Stimulated activated CD8-positive, alpha-beta memory T cell treated with anti-CD3 and anti-CD28 coated beads, Interleukin-15, amount 100 ng/mL, for 1 hour (primary cell): Measurements from ENCODE around the gene BICD1.

Experiments used
- DNase-seq: peaks from one replicate; pipeline ENCODE4 v3.0.0-alpha.2; 2020; ENCODE audit warnings: low read depth

BICD1 gene

GRCh38 chr12:32344047-32344446 is 237.4 kb downstream of the BICD1 start:
- DNase-seq = no peak

GRCh38 chr12:32353540-32353939 is 246.9 kb downstream of the BICD1 start:
- no peak for DNase-seq

GRCh38 chr12:32357601-32358249 is 251.1 kb downstream of the BICD1 start:
- no peak for DNase-seq

DNA sequence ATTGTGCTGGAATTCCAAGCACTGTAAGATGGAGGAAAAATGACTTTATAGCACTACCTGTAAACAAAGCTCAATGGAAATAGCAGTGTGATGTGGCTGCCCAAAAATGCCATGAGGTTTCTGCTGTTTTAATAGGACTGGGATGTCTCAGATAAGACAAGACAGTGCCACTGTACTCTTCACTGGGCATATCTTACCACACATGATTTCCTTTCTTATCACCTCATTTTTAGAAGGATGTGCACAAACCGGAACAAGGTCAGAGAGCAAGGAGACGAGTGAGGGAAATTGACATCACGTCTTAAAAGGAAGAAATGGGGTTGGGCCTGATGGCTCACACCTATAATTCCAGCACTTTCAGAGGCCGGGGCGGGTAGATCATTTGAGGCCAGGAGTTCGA is 254.3 kb downstream of the BICD1 start:
- DNase-seq = no peak

- no peak for DNase-seq
These were observed 256.2 kb downstream of the BICD1 start for GRCh38 chr12:32362892-32363291.

DNA sequence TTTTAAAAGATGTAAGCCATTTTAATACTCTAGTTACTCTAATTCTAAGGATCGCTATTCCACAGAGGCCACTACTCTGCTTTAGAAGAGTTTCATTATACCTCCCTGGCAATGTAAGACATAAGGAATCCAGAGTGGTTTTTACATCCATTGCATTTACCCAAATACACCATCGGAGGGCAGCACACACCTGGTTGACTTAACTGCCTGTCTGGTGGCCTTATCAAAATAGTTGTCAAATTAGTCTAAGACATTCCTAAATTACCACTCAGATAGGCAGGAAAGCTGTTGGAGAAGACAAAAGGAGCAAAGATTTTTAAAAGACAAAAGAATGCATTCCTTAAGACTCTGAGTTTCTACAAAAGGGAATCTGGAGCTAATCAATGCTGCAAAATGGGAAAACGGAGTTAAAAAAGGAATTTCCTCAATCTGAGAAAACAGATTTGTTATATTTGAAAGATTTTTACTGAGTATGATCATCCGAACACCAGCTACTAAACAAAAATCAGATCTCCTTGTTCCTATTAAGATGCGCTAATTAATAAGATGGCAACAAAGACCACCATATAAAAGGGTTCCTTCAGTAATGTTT is 258.9 kb downstream of the BICD1 start:
- DNase-seq = no peak

DNA sequence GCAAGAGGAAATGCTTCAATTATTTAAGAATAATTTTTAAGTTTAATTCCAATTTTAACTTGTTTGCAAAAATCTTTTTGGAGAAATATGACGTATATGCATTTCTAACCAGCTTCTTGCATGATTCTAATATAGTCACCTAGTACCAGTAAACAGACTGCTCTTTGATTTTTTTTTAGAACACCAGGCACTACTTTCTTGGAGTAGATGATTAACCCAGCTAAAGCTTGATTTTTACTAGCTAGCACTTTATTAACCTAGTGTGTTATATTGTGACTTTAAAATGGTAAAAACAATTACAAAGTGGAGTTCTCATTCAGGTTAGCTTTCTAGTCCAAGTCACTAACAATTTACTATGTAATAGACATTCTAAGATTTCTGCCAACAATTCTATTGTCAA is 260.1 kb downstream of the BICD1 start:
- no peak for DNase-seq

DNA sequence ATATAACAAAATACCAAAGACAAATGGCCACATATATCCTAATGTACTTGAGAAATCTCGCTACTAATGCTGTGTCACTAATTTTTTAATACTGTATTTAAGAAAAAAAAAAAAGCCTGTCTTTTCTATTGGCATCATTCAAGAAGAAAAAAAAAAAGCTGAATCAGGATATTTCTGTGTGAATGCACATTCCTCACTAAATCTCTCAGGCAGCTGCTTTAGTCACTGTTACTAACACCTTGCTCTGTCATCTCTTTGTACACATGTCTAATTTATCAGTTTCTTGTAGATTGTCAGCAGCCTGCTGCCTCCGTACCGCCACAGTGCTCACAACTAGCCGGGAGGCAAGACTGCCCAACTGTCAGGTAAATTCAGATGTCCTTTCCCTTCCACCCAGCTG is 260.7 kb downstream of the BICD1 start:
- DNase-seq = no peak

DNA sequence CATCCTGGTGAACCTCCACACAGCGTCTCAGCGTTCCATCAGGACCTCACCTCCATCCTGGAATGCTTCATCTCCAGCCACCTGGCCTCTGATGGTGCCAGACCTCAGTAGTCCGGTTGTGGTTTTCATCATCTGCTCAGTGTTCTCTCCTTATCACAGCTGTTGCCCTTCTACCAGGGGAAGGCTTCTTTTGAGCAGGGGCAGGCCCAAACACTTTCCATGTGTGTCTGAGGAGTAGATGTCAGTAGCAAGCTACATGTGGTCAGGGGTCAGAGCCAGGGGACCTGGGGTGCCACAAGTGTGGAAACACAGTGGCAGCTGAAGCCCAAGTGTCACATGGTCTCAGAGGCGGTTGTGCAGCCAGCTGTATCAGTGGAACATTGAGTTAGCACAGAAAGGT is 262.6 kb downstream of the BICD1 start:
- no peak for DNase-seq

DNA sequence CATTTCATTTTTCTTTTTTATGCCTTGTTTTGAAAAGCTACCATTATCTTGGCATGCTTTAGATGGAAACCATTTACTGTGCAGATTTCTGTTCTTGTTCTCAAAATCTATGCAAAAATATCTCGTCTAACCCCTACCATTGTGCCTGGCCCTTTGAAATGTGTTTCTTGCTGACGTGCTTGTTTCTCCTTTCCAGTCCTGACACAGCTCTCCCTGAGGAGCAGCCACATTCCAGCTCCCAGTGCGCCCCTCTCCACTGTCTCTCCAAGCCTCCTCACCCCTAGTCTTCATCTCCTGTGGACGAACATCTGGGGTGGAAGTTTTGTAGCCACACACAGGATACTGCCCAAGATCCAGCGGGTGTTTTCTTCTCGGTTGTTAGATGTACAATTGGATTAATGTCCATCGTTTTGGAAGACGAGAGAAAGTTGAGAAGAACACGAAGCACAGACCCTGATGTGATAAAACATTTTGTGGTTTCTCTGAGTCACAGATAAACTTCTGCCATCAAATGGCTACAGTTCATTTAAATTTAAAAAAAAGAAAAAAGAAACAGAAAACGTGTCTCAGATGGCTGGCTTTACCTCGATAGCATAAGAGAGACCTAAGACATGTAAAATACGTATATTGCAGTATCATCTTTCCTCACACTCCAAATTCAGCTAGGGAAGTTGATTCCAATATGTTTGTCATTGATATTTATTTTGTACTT is 270.9 kb downstream of the BICD1 start:
- no peak for DNase-seq

DNA sequence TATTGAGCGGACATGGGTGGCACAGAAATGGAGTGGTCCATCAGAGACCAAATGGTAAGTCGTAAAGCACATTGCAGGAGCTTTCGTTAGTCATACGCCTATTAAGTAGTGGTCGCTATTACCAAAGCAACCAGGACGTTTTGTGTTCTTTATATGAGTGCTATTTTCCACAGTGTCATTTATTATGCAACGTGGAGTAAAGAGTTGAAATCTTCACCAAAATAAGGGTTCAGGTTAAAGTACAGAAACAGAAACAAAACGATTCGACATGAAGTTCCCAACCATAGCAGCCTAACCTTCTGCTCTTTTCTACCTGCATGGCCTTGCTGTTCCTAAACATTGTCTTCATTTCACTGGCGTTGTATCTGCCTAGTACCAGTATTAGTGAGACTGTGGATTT is 272.6 kb downstream of the BICD1 start:
- DNase-seq = no peak

GRCh38 chr12:32379667-32380066 is 273.0 kb downstream of the BICD1 start:
- no peak for DNase-seq

DNA sequence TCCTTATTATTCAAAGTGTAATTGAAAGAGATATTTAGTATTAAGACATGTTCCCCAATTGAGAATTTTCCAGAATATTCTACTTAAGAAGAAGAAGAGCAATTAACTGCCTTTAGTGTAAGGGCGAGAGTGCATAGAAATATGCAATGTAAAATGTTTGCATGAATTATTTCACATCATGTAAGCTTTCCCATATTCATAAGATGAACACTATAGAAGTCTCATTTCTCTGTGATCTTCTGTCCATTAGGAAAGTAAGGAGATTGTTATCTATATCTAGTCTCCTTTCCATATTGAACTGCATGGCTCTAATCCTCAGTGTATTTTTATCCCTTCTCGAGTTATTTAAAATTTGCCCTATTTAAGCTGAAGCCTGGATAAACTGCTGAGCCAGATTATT is 275.6 kb downstream of the BICD1 start:
- no peak for DNase-seq

DNA sequence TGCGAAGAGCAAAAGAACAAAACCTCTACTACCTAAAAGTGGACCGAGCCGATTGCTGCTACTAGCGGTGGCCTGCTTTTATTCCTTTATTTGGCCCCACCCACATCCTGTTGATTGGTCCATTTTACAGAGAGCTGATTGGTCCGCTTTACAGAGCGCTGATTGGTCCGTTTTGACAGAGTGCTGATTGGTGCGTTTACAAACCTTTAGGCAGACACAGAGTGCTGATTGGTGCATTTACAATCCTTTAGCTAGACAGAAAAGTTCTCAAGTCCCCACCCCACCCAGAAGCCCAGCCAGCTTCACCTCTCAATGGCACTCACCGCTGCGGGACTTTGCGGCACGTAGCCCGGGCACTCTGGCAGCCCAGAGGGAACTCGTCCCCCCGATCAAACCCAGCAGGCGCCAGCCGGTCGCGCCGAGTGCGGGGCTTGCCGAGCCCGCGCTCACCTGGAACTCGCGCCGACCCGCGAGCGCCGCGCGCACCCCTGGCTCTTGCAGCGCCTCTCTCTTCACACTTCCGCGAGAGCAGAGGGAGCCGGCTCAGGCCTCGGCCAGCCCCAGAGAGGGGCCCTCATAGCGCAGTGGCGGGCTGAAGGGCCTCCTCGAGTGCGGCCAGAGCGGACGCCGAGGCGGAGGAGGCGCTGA is 284.0 kb downstream of the BICD1 start:
- no peak for DNase-seq

DNA sequence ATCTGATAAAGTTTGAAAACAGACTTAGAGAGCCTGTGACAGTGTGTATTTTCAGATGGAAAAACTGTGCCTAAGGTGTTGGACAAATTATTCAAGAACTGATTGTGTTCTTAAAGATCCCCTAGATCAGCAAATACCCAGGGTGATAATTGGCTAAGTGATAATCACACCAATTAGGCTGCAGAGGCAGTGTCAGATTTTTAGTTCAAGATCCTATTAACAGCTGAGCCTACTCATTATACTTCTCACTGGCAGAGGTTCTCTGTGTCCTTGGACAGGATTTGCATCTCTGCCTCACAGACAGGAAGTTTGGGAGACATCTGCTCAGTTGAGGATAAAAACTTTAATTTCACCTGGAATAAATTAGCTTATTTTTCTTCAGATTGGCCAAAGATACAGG is 288.4 kb downstream of the BICD1 start:
- DNase-seq = no peak

- DNase-seq = no peak
These were observed 291.0 kb downstream of the BICD1 start for GRCh38 chr12:32397696-32398095.

GRCh38 chr12:32398181-32398580 is 291.5 kb downstream of the BICD1 start:
- no peak for DNase-seq

GRCh38 chr12:32398816-32399369 is 292.2 kb downstream of the BICD1 start:
- no peak for DNase-seq

GRCh38 chr12:32399370-32400113 is 292.9 kb downstream of the BICD1 start, which contains the start of gene FGD4:
Gene FGD4 (plus strand): TSS chr12:32399558.
- no peak for DNase-seq

DNA sequence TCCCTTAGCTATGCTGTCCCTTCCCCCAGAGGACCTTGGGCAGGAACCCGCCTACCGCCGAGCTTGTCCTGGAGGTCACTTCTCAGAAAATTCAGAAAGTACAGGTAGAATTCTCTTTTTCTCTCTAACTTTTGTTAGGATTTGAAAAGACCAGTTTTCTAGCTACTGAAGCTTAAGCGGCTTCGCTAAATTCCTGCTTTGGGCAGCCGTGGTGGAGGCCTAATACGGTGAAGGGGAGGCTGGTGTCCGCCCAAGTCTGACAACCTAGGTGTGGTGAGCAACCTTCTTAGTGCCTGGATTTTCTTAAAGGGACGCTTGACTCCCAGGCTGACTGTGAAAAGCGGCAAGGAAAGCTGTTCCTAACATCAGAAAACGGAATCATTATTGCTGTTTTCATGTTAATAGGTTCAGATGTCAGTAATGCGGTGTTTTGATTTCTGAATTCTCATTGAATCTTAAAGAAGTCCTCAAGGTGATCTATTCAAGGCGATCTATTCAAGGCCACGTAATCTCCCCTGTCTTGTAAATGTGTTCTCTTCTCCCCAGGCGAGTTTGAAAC is 293.5 kb downstream of the BICD1 start:
- DNase-seq = no peak

DNA sequence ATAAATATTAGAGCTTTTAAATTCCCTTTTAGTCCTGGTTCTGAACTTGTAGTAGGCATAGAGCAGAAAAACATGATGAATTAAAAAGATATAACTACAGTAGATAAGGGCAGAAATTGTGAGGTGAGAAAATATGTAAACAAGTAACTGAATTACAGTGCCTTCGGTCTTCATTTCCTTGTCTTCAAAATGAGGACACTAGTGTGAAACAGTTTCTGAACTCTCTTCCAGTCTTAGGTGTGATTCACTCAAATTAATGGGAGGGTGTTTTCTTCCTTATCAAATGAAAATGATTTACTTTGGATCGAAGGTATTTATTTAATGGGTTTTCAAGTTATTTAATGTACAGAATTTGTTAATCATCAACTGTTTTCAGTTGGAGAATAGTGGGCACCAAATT is 294.2 kb downstream of the BICD1 start:
- no peak for DNase-seq

GRCh38 chr12:32402170-32402569 is 295.5 kb downstream of the BICD1 start:
- DNase-seq = no peak
